H1 (cell line): ENCODE measurements around the gene FARS2. TPM values are rescaled to one million over a fixed set of nuclear protein-coding genes. Genes with fewer than 3 reads are reported as not detected.

Source experiments
- CTCF ChIA-PET: fragments of 300-600 bp; sonication (Branson Sonifier 250); formaldehyde crosslinking; loops from one replicate; lab custom pipeline; 2021; ENCODE audit not compliant: partially characterized antibody; lab: Charles Lee
- POLR2A ChIA-PET: fragments of 300-600 bp; sonication (Branson Sonifier 250); formaldehyde crosslinking; loops from one replicate; lab custom pipeline; 2021; ENCODE audit warnings: inconsistent platforms; ENCODE audit not compliant: partially characterized antibody; lab: Charles Lee
- DNase-seq, 2 experiments: peaks; one replicate each; pipeline versions ENCODE4 v3.0.0 to v3.0.0-alpha.2; 2010 to 2022; ENCODE audit warnings: low spot score in 2 of 2, low read depth in 1 of 2, mixed read lengths in 1 of 2
- FAIRE-seq: peaks from 2 replicates; lab custom pipeline; 2011; peaks lifted over from hg19 to GRCh38; lab: Jason Lieb, UNC
- H2AFZ ChIP-seq: 2 replicates; pipeline ENCODE4 v1.8.1; 2012; ENCODE audit warnings: low read length, inconsistent platforms
- H2AK5ac ChIP-seq: 2 replicates; pipeline ENCODE4 v1.6.1; 2013; ENCODE audit warnings: low read depth, low read length
- H2BK120ac ChIP-seq: replicated peaks from 2 replicates; pipeline ENCODE3; 2013; ENCODE audit warnings: low read depth, low read length, inconsistent platforms
- H2BK12ac ChIP-seq: 2 replicates; pipeline ENCODE4 v1.6.1; 2013; ENCODE audit warnings: low read depth, low read length
- H2BK15ac ChIP-seq: 2 replicates; pipeline ENCODE4 v1.6.1; 2013; ENCODE audit warnings: low read length
- H2BK20ac ChIP-seq: 2 replicates; pipeline ENCODE4 v1.6.1; 2013; ENCODE audit warnings: low read length
- H2BK5ac ChIP-seq: 2 replicates; pipeline ENCODE4 v1.6.1; 2013; ENCODE audit warnings: low read depth, low read length
- H3K14ac ChIP-seq: 2 replicates; pipeline ENCODE4 v1.6.1; 2013; ENCODE audit warnings: inconsistent platforms; ENCODE audit not compliant: insufficient read length
- H3K18ac ChIP-seq: 2 replicates; pipeline ENCODE4 v1.6.1; 2013; ENCODE audit warnings: low read length; ENCODE audit errors: extremely low read depth
- H3K23ac ChIP-seq: 2 replicates; pipeline ENCODE4 v1.6.1; 2013; ENCODE audit warnings: inconsistent platforms; ENCODE audit not compliant: insufficient read length
- H3K23me2 ChIP-seq: 2 replicates; pipeline ENCODE4 v1.6.1; 2013; ENCODE audit warnings: low read depth, low read length
- H3K27ac ChIP-seq: 2 replicates; pipeline ENCODE4 v1.6.1; 2011; ENCODE audit warnings: low read depth, low read length, inconsistent platforms
- H3K27me3 ChIP-seq, 4 experiments: replicated peaks in 1 of 4; 1 replicate in 1 of 4; 2 replicates in 3 of 4; pipeline versions ENCODE4 v1.6.1 to v1.8.1; 2011 to 2013; ENCODE audit warnings: low read length in 3 of 4, mild to moderate bottlenecking in 3 of 4, inconsistent platforms in 2 of 4, mixed read lengths in 2 of 4, moderate library complexity in 1 of 4; ENCODE audit not compliant: control insufficient read depth in 3 of 4, insufficient read depth in 3 of 4; ENCODE audit errors: extremely low read depth in 1 of 4
- H3K36me3 ChIP-seq, 4 experiments: 2 replicates each; pipeline versions ENCODE4 v1.6.1 to v1.8.1; 2011 to 2013; ENCODE audit warnings: mild to moderate bottlenecking in 4 of 4, low read length in 3 of 4, moderate library complexity in 2 of 4, control low read depth in 1 of 4, inconsistent platforms in 1 of 4; ENCODE audit not compliant: insufficient read depth in 4 of 4, control insufficient read depth in 2 of 4
- H3K4ac ChIP-seq: replicated peaks from 2 replicates; pipeline ENCODE3; 2013; ENCODE audit warnings: low read length, low read depth, mixed read lengths, inconsistent platforms; ENCODE audit not compliant: insufficient read length
- H3K4me1 ChIP-seq, 4 experiments: replicated peaks in 1 of 4; 1 replicate in 1 of 4; 2 replicates in 3 of 4; pipeline versions ENCODE4 v1.6.1 to v1.8.1; 2011 to 2013; ENCODE audit warnings: low read length in 3 of 4, inconsistent platforms in 2 of 4, mixed read lengths in 1 of 4; ENCODE audit not compliant: insufficient read depth in 4 of 4, control insufficient read depth in 3 of 4
- H3K4me2 ChIP-seq, 2 experiments: 2 replicates each; pipeline versions ENCODE4 v1.6.1 to v1.8.1; 2011 to 2013; ENCODE audit warnings: low read depth in 2 of 2, low read length in 2 of 2, control low read depth in 1 of 2, inconsistent platforms in 1 of 2, mild to moderate bottlenecking in 1 of 2; ENCODE audit not compliant: insufficient read depth in 1 of 2
- H3K4me3 ChIP-seq, 4 experiments: fragments of 200-600, 300-600 bp in 1 of 4; sonication (generic), shearing (Covaris generic), sonication (Bioruptor Twin) in 1 of 4; 2 replicates each; pipeline versions ENCODE4 v1.5.1 to v1.8.1; 2011 to 2016; ENCODE audit warnings: low read length in 4 of 4, low read depth in 3 of 4, control low read depth in 2 of 4, inconsistent platforms in 2 of 4, mild to moderate bottlenecking in 2 of 4, mixed read lengths in 1 of 4, moderate library complexity in 1 of 4; ENCODE audit not compliant: insufficient read depth in 2 of 4; ENCODE audit errors: extremely low read depth in 1 of 4
- H3K56ac ChIP-seq: replicated peaks from 2 replicates; pipeline ENCODE3; 2013; ENCODE audit warnings: low read depth, mild to moderate bottlenecking, mixed read lengths, low read length, inconsistent platforms; ENCODE audit not compliant: insufficient read length
- H3K79me1 ChIP-seq: 2 replicates; pipeline ENCODE4 v1.6.1; 2013; ENCODE audit warnings: low read depth, low read length, control low read depth
- H3K79me2 ChIP-seq, 2 experiments: 2 replicates each; pipeline versions ENCODE4 v1.6.1 to v1.8.1; 2012 to 2013; ENCODE audit warnings: low read length in 2 of 2, mild to moderate bottlenecking in 2 of 2, inconsistent platforms in 1 of 2; ENCODE audit not compliant: insufficient read depth in 2 of 2, control insufficient read depth in 1 of 2
- H3K9ac ChIP-seq, 4 experiments: replicated peaks in 1 of 4; 1 replicate in 1 of 4; 2 replicates in 3 of 4; pipeline versions ENCODE4 v1.6.1 to v1.8.1; 2011 to 2013; ENCODE audit warnings: low read depth in 3 of 4, low read length in 3 of 4, control low read depth in 2 of 4, mild to moderate bottlenecking in 2 of 4, moderate library complexity in 2 of 4, inconsistent platforms in 1 of 4; ENCODE audit errors: extremely low read depth in 1 of 4
- H3K9me3 ChIP-seq, 2 experiments: 2 replicates each; pipeline versions ENCODE4 v1.6.1 to v1.8.1; 2012 to 2013; ENCODE audit warnings: mild to moderate bottlenecking in 2 of 2, moderate library complexity in 2 of 2, control low read depth in 1 of 2, inconsistent platforms in 1 of 2, low read depth in 1 of 2, low read length in 1 of 2, mixed read lengths in 1 of 2; ENCODE audit not compliant: insufficient read depth in 2 of 2
- H4K20me1 ChIP-seq, 2 experiments: replicated peaks in 1 of 2; 2 replicates each; pipeline versions ENCODE3 to v1.8.1; 2011 to 2013; ENCODE audit warnings: inconsistent platforms in 2 of 2, low read length in 2 of 2, mild to moderate bottlenecking in 1 of 2; ENCODE audit not compliant: insufficient read depth in 2 of 2, control insufficient read depth in 1 of 2
- H4K5ac ChIP-seq: 2 replicates; pipeline ENCODE4 v1.6.1; 2013; ENCODE audit warnings: low read length, low read depth, mixed read lengths, inconsistent platforms; ENCODE audit not compliant: insufficient read length
- H4K8ac ChIP-seq: 2 replicates; pipeline ENCODE4 v1.8.0; 2013; ENCODE audit warnings: mild to moderate bottlenecking, moderate library complexity, low read length, inconsistent platforms; ENCODE audit not compliant: insufficient read depth; ENCODE audit errors: extremely low read depth
- H4K91ac ChIP-seq: replicated peaks from 2 replicates; pipeline ENCODE3; 2013; ENCODE audit warnings: low read length, mixed read lengths, inconsistent platforms; ENCODE audit not compliant: insufficient read length
- ASH2L ChIP-seq: fragments of 200-600, 300-600 bp; sonication (generic); IDR thresholded peaks from one replicate; pipeline ENCODE4 v1.7.1; 2017; ENCODE audit warnings: low read length
- BACH1 ChIP-seq: IDR thresholded peaks from 2 replicates; pipeline ENCODE4 v1.6.1; 2012; ENCODE audit warnings: low read length, improper control_type of control experiment
- CHD2 ChIP-seq: IDR thresholded peaks from 2 replicates; pipeline ENCODE4 v1.6.1; 2012; ENCODE audit warnings: low read length, improper control_type of control experiment
- HDAC2 ChIP-seq, 2 experiments: fragments of 300-600 bp in 1 of 2; sonication (generic) in 1 of 2; IDR thresholded peaks; 2 replicates each; pipeline ENCODE4 v1.6.1; 2011 to 2012; ENCODE audit warnings: low read depth in 2 of 2, low read length in 2 of 2, mild to moderate bottlenecking in 2 of 2, moderate library complexity in 2 of 2, borderline replicate concordance in 1 of 2, inconsistent platforms in 1 of 2
- KDM5A ChIP-seq: fragments of 200-600 bp; IDR thresholded peaks from 2 replicates; pipeline ENCODE4 v1.7.1; 2012; ENCODE audit warnings: mild to moderate bottlenecking, low read length, inconsistent platforms, mixed read lengths
- RFX5 ChIP-seq: IDR thresholded peaks from 2 replicates; pipeline ENCODE4 v1.6.1; 2011; ENCODE audit warnings: low read depth, low read length, improper control_type of control experiment, borderline replicate concordance
- RNF2 ChIP-seq: fragments of 200-900, 300-1000 bp; sonication (generic); IDR thresholded peaks from 2 replicates; pipeline ENCODE4 v1.7.1; 2016; ENCODE audit warnings: borderline replicate concordance, low read depth, mild to moderate bottlenecking, antibody characterized with exemption, low read length; ENCODE audit not compliant: poor library complexity, severe bottlenecking; ENCODE audit errors: missing control alignments
- SIX5 ChIP-seq: IDR thresholded peaks from 2 replicates; pipeline ENCODE4 v1.6.1; 2011; ENCODE audit warnings: mild to moderate bottlenecking, low read depth, low read length
- SP2 ChIP-seq: IDR thresholded peaks from 2 replicates; pipeline ENCODE4 v1.6.1; 2012; ENCODE audit warnings: mild to moderate bottlenecking, low read length, inconsistent platforms
- TAF1 ChIP-seq: IDR thresholded peaks from 2 replicates; pipeline ENCODE4 v1.6.1; 2011; ENCODE audit warnings: mild to moderate bottlenecking, low read depth, low read length
- USF2 ChIP-seq: IDR thresholded peaks from 2 replicates; pipeline ENCODE4 v1.6.1; 2011; ENCODE audit warnings: low read length, improper control_type of control experiment
- YY1 ChIP-seq: IDR thresholded peaks from 2 replicates; pipeline ENCODE4 v1.6.1; 2011; ENCODE audit warnings: low read depth, mild to moderate bottlenecking, low read length
- WGBS, 2 experiments: shearing (Covaris generic) in 1 of 2; methylation state at CpG; one replicate each; pipeline versions ENCODE4 v1.1.6 to v1.1.7; 2013 to 2015; ENCODE audit warnings: low lambda C conversion rate in 2 of 2, mixed read lengths in 2 of 2, inconsistent platforms in 1 of 2, low coverage in 1 of 2, missing lambda C conversion rate in 1 of 2; ENCODE audit not compliant: insufficient replicate concordance in 2 of 2, insufficient coverage in 1 of 2, insufficient read length in 1 of 2; ENCODE audit errors: extremely low coverage in 1 of 2, missing lambda C conversion rate in 1 of 2; 5-methylcytosine and 5-hydroxymethylcytosine counted together
- polyA plus RNA-seq, 7 experiments: library from polyadenylated mRNA; depleted of rRNA in 3 of 7; stranded (reverse) in 5 of 7; unstranded in 2 of 7; fragments of >200 nt in 5 of 7; fragments of 200-250 nt in 2 of 7; gene quantifications; 1 replicate in 5 of 7; 2 replicates in 1 of 7; 4 replicates in 1 of 7; pipeline versions ENCODE4 v1.2.1 to v1.2.3, GENCODE V29; 2011 to 2013; ENCODE audit warnings: missing spikeins in 2 of 7, mixed read lengths in 2 of 7
- total RNA-seq: library from RNA; stranded (reverse); fragmentation: NEBNext Ultra II Directional; extraction: Animal tissue kit (Norgen Biotek cat#: 25700); gene quantifications from 2 replicates; pipeline ENCODE4 v1.2.1, GENCODE V29; 2021
- TF ChIP-seq, protein P1 (sequence below): IDR thresholded peaks from 2 replicates; pipeline ENCODE4 v1.6.1; 2012; ENCODE audit warnings: inconsistent platforms

FARS2 gene
- total and polyA plus RNA-seq, 2 of the 8 experiments (the other 6 are each of a cell fraction or from before 2014, with no cell fraction given) = 11.7 to 14.4 TPM

DNA sequence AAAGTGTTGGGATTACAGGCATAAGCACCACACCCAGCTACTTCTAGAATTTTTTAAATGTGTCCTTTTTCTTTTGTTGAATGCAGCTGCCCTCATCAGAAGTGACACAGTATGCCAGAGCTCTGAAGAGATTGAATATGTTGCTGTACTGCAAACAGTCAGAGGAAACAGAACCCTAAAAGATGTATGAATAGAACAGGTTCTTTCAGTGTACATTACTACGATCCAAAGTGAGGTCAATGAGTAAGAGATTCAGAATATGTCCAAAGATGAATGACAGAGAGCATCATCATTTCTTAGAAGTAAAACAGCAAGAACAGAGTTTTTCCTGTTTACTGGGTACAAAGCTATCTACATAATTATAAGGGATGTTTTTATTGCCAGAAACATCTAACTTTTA lies 476.9 kb downstream of the FARS2 start:
- no peak overlapping the region for H2AFZ ChIP-seq
- 94% methylated on average over 1 of the region's 1 CpG; no CpG with 5 or more reads in 1 of the 2 experiments for WGBS, 2 experiments
- CTCF ChIA-PET = interaction anchor here (0.7 kb wide), 1 partner anchor 8 kb away, joined by 3 read pairs; no protein-coding TSS in a partner anchor
- TF ChIP-seq CHD2 (no peak), HDAC2 (IDR thresholded peaks at IDR 0.05; ENCODE audit: borderline replicate concordance in 1 of 2, low read depth in 2 of 2, low read length in 2 of 2) (no peak), RFX5 (no peak), SP2 (no peak), ASH2L (no peak), KDM5A (no peak), TAF1 (no peak), USF2 (no peak), BACH1 (no peak), SIX5 (no peak), RNF2 (no peak), YY1 (no peak)
- TF ChIP-seq, protein P1, sequence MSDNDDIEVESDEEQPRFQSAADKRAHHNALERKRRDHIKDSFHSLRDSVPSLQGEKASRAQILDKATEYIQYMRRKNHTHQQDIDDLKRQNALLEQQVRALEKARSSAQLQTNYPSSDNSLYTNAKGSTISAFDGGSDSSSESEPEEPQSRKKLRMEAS = no peak

More for the DNA sequence above, 476.9 kb downstream of the FARS2 start:
- no peaks in the 10 kb centered on the region for H3K79me2 ChIP-seq
- no peak overlapping the region for H3K27ac ChIP-seq
- H4K20me1 ChIP-seq = no peaks in the 10 kb centered on the region
- DNase-seq (no peak), FAIRE-seq (no peak)
- H2BK12ac ChIP-seq = no peak overlapping the region
- H3K18ac ChIP-seq = no peak overlapping the region
- H3K79me1 ChIP-seq = no peaks in the 10 kb centered on the region
- no peak overlapping the region for H3K4ac ChIP-seq
- no peak overlapping the region for H4K5ac ChIP-seq
- H3K36me3 ChIP-seq = no peaks in the 10 kb centered on the region
- no peak overlapping the region for H2AK5ac ChIP-seq
- H3K4me1 ChIP-seq = peaks cover 0 to 1% (median under 1%) of the 10 kb centered on the region in 4 experiments; a peak in 2 of 7 replicates
- H3K9me3 ChIP-seq = no peaks in the 10 kb centered on the region
- H3K23ac ChIP-seq = no peak overlapping the region
- H3K14ac ChIP-seq = no peak overlapping the region
- no peak overlapping the region for H3K9ac ChIP-seq
- H3K23me2 ChIP-seq = no peaks in the 10 kb centered on the region
- H4K8ac ChIP-seq = no peak overlapping the region
- H3K4me3 ChIP-seq = no peak overlapping the region
- H2BK120ac ChIP-seq = no peak overlapping the region
- H4K91ac ChIP-seq = no peak overlapping the region
- H3K27me3 ChIP-seq = no peaks in the 10 kb centered on the region; a peak in 1 of 7 replicates
- no peak overlapping the region for H2BK5ac ChIP-seq
- H2BK15ac ChIP-seq = no peak overlapping the region
- H2BK20ac ChIP-seq = no peak overlapping the region
- POLR2A ChIA-PET = interaction anchor here (0.6 kb wide), 1 partner anchor 122 kb away, joined by 3 read pairs; no protein-coding TSS in a partner anchor
- no peak overlapping the region for H3K56ac ChIP-seq
- H3K4me2 ChIP-seq = no peak overlapping the region
